22Rv1 (cell line): ENCODE results near the gene GATA2.

Experiments
- H3K27ac ChIP-seq: fragments of 450-650 bp; 2 replicates; pipeline ENCODE4 v1.5.1; 2017
- CTCF ChIP-seq: fragments of 450-650 bp; IDR thresholded peaks from 2 replicates; pipeline ENCODE4 v1.5.1; 2017; ENCODE audit warnings: mild to moderate bottlenecking
- ZFX ChIP-seq: fragments of 450-650 bp; IDR thresholded peaks from 2 replicates; pipeline ENCODE4 v1.6.1; 2017; ENCODE audit warnings: antibody characterized with exemption, borderline replicate concordance

Gene GATA2

GRCh38 chr3:128492671-128493569 is at the start of gene GATA2:
TSS of gene GATA2 (minus strand) at chr3:128493201. CDS start at chr3:128487031, 6,170 bp downstream.
- TF ChIP-seq CTCF: no peak
- no peak for TF ChIP-seq ZFX
- H3K27ac ChIP-seq: peak within 1 kb of the TSS; percentile 96

- H3K27ac ChIP-seq: no peak overlapping the region
- TF ChIP-seq ZFX (no peak), CTCF (no peak)
Measured at GRCh38 chr3:128541246-128541645, 48.2 kb upstream of the GATA2 start.

- TF ChIP-seq CTCF (no peak), ZFX (no peak)
- H3K27ac ChIP-seq: no peak overlapping the region
Measured at GRCh38 chr3:128539376-128539775, 46.4 kb upstream of the GATA2 start.

GRCh38 chr3:128537091-128537703 is 44.2 kb upstream of the GATA2 start:
- TF ChIP-seq CTCF (no peak), ZFX (no peak)

GRCh38 chr3:128532012-128532983 is 39.3 kb upstream of the GATA2 start:
- TF ChIP-seq ZFX (no peak), CTCF (no peak)
- H3K27ac ChIP-seq: no peak overlapping the region

More at GRCh38 chr3:128537091-128537703, 44.2 kb upstream of the GATA2 start:
- H3K27ac ChIP-seq: no peak overlapping the region

GRCh38 chr3:128524374-128525299 is 31.6 kb upstream of the GATA2 start:
- H3K27ac ChIP-seq: no peak overlapping the region
- TF ChIP-seq CTCF: no peak
- no peak for TF ChIP-seq ZFX
